T-cell (primary cell): ENCODE results near the gene PYGM. TPM values are rescaled to one million over a fixed set of nuclear protein-coding genes. Genes with fewer than 3 reads are reported as not detected.

ENCODE experiments used
- ATAC-seq, 4 experiments: fragments of 200-7000 bp in 3 of 4; fragments of 150-1000 bp in 1 of 4; cut with Tn5 transposase; replicated peaks in 1 of 4; 1 replicate in 3 of 4; 2 replicates in 1 of 4; pipeline ENCODE4 v1.10.0; 2021; ENCODE audit warnings: moderate library complexity in 3 of 4, mild to moderate bottlenecking in 2 of 4, moderate number of reproducible peaks in 1 of 4
- CTCF ChIA-PET, 2 donors: fragments of 300-600 bp; sonication (Branson Sonifier 250); formaldehyde crosslinking; loops; one replicate each; lab custom pipeline; 2022; ENCODE audit warnings: antibody characterized with exemption in 2 of 2; lab: Charles Lee
- POLR2A ChIA-PET, 2 donors: fragments of 300-600 bp; sonication (Branson Sonifier 250); formaldehyde crosslinking; loops; one replicate each; lab custom pipeline; 2022; ENCODE audit warnings: antibody characterized with exemption in 2 of 2; lab: Charles Lee
- DNase-seq, 35 experiments: peaks; one replicate each; pipeline versions ENCODE4 v3.0.0 to v3.0.0-alpha.2; 2013 to 2023
- H3K27ac ChIP-seq: one replicate; pipeline ENCODE4 v1.5.1; 2013; ENCODE audit warnings: low read length
- H3K27me3 ChIP-seq, 2 experiments: replicated peaks in 1 of 2; 1 replicate in 1 of 2; 2 replicates in 1 of 2; pipeline versions ENCODE4 v1.6.1 to v1.7.0; 2013; ENCODE audit warnings: low read length in 1 of 2, mixed read lengths in 1 of 2; ENCODE audit not compliant: control insufficient read depth in 2 of 2, insufficient read depth in 2 of 2; ENCODE audit errors: extremely low read depth in 1 of 2
- H3K36me3 ChIP-seq, 2 donors: 1 replicate in 1 of 2; 2 replicates in 1 of 2; pipeline versions ENCODE4 v1.6.1 to v1.7.0; 2013; ENCODE audit warnings: low read length in 1 of 2; ENCODE audit not compliant: control insufficient read depth in 2 of 2, insufficient read depth in 1 of 2; ENCODE audit errors: extremely low read depth in 1 of 2
- H3K4me1 ChIP-seq, 2 experiments: 1 replicate in 1 of 2; 2 replicates in 1 of 2; pipeline versions ENCODE4 v1.6.1 to v1.7.0; 2013; ENCODE audit warnings: low read length in 2 of 2, mixed read lengths in 1 of 2; ENCODE audit not compliant: insufficient read depth in 2 of 2, control insufficient read depth in 1 of 2; ENCODE audit errors: extremely low read depth in 1 of 2
- H3K4me3 ChIP-seq, 2 donors: 1 replicate in 1 of 2; 2 replicates in 1 of 2; pipeline versions ENCODE4 v1.5.1 to v1.7.0; 2013; ENCODE audit warnings: mild to moderate bottlenecking in 2 of 2, low read length in 1 of 2, moderate library complexity in 1 of 2; ENCODE audit not compliant: control insufficient read depth in 1 of 2; ENCODE audit errors: extremely low read depth in 1 of 2
- H3K9me3 ChIP-seq: 2 replicates; pipeline ENCODE4 v1.7.0; 2013
- H3K27ac Mint-ChIP-seq, 2 donors: one replicate each; pipeline ENCODE4 v1.8.0; 2020 to 2021; ENCODE audit warnings: mild to moderate bottlenecking in 2 of 2, mixed read lengths in 2 of 2
- H3K27me3 Mint-ChIP-seq, 2 donors: one replicate each; pipeline ENCODE4 v1.8.0; 2021 to 2022; ENCODE audit warnings: mixed read lengths in 2 of 2
- H3K36me3 Mint-ChIP-seq: one replicate; pipeline ENCODE4 v1.8.0; 2021; ENCODE audit warnings: mixed read lengths
- H3K4me1 Mint-ChIP-seq, 3 donors: one replicate each; pipeline ENCODE4 v1.8.0; 2020 to 2022; ENCODE audit warnings: mixed read lengths in 3 of 3, mild to moderate bottlenecking in 1 of 3
- H3K4me3 Mint-ChIP-seq, 3 donors: one replicate each; pipeline ENCODE4 v1.8.0; 2020 to 2022; ENCODE audit warnings: mild to moderate bottlenecking in 3 of 3, mixed read lengths in 3 of 3, moderate library complexity in 3 of 3
- H3K9me3 Mint-ChIP-seq, 3 donors: one replicate each; pipeline ENCODE4 v1.8.0; 2020 to 2022; ENCODE audit warnings: mixed read lengths in 3 of 3
- WGBS: methylation state at CpG from one replicate; pipeline ENCODE4 v1.1.5; 2013; ENCODE audit warnings: missing lambda C conversion rate; ENCODE audit not compliant: insufficient coverage; 5-methylcytosine and 5-hydroxymethylcytosine counted together
- total RNA-seq, 35 experiments: library from RNA in 6 of 35; stranded (reverse) in 6 of 35; fragments of 120-200 nt in 1 of 35; gene quantifications; one replicate each; pipeline versions ENCODE4 v1.2.1 to v1.2.4 and lab custom pipeline; 2013 to 2026

PYGM gene
- total RNA-seq, 5 donors from 2014 or later (not counting 1 experiment from before 2014, with no cell fraction given): 7.4 to 34.7 (median 8.5) TPM

DNA sequence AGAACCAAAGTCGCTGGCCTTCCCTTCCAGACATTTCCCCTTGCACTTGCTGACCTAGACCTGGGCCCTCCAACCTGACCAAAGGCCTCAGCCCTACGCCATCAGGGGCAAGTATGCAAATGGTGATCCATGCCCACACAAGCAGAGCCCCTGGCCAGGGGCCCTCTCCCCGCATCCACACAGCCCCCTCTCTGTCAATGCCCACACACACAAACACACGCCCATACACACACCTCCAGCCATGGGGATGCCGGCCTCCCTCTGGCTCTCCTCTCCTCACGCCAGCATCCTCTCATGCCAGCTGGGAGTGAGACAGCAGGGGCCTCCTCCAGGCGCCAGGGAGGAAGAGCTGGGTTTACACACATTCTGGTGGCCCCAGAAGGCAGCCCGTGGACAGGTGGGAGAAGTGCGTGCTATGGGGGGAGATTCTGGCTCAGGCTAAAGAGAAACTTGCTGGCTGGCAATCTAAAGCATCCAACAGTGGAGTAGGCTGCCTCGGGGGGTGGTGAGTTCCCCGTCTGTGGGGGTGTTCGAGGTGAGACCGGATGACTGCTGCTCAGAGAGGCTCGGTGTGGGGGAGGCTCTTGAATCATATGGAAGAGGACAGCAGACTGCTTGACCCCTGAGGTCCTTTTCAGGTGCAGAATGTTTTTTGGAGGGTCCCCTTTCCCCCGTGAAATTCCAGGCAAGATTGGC lies 41.5 kb downstream of the PYGM start:
- no peaks in the 10 kb centered on the region for H3K36me3 Mint-ChIP-seq
- DNase-seq (no peak), ATAC-seq (no peak)
- no peak overlapping the region for H3K27ac Mint-ChIP-seq
- ChIA-PET CTCF (no interaction called here), POLR2A (no interaction called here)
- no peak overlapping the region for H3K4me3 Mint-ChIP-seq
- Histone ChIP-seq H3K4me3 (no peak overlapping the region), H3K27me3 (peaks cover 3 to 77% of the 10 kb centered on the region in 2 experiments), H3K4me1 (peaks cover 0 to 5% of the 10 kb centered on the region in 2 experiments), H3K36me3 (no peaks in the 10 kb centered on the region), H3K9me3 (no peaks in the 10 kb centered on the region), H3K27ac (no peak overlapping the region)
- peaks cover 2 to 10% (median 8%) of the 10 kb centered on the region in 3 donors for H3K4me1 Mint-ChIP-seq
- WGBS: 60% methylated on average over 10 of the region's 15 CpGs
- H3K9me3 Mint-ChIP-seq: no peaks in the 10 kb centered on the region
- peaks cover 53 to 81% of the 10 kb centered on the region in 2 donors for H3K27me3 Mint-ChIP-seq

DNA sequence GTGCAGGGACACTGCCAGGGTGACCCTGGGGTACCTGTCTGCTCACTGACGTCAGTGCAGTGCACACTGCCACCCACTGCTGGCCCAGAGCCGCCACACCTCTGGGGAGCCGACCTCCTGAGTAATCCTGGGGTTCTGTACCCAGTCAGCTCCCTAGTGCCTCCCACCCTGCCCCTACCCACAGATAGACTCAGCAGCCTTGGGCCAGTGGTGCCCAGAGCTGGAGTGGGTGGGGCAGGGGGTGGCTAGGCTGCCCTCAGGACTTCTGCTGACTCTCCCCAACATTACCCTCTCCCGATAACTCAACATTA lies 42.6 kb downstream of the PYGM start:
- Mint-ChIP-seq H3K36me3 (no peaks in the 10 kb centered on the region), H3K27me3 (peaks cover 52 to 80% of the 10 kb centered on the region in 2 donors), H3K9me3 (no peaks in the 10 kb centered on the region), H3K4me1 (peaks cover 2 to 13% (median 11%) of the 10 kb centered on the region in 3 donors), H3K4me3 (no peak overlapping the region), H3K27ac (no peak overlapping the region)
- Histone ChIP-seq H3K27me3 (peaks cover 3 to 78% of the 10 kb centered on the region in 2 experiments), H3K4me1 (peaks cover 0 to 13% of the 10 kb centered on the region in 2 experiments), H3K36me3 (no peaks in the 10 kb centered on the region), H3K27ac (no peak overlapping the region), H3K9me3 (no peaks in the 10 kb centered on the region), H3K4me3 (no peak overlapping the region)
- ChIA-PET POLR2A (no interaction called here), CTCF (no interaction called here)
- DNase-seq (no peak), ATAC-seq (no peak)
- WGBS: 100% methylated on average over 1 of the region's 4 CpGs

DNA sequence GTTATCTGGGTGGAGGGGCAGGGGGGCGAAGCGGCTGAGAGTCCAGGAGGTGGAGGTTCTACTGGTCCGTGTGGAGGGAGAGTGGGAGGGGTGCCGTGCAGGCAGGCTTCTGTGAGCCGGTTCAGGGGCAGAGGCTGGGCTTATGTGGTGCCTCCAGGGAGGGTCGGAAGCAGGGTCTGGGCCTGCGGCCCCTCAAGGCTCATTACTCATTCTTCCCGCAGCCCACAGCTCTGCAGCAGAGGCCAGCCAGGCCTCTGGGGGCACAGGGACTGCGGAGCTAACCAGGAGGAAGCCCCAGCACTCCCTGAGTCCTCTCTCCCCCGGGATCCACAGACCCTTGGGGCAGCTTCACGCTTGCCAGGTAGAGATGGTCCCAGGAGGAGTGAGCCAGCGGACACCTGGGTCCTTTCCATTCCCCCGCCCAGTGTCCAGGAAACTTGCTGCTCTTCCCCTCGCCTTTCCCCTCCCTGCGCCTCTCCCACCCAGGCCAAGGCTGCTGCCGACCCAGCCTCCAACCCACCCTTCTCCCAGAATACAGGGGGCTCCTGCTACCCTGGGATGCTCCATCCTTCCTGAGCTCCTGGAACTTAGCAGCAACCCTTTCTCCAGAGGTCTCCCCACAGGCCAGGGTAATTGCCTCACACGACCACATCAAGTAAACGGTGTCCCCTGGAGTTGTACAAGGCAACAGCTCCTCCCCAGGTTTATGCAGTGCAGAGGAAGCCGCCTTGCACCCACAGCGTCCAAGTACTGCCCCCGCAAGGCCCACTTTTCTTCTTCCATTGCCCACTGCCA lies 43.1 kb downstream of the PYGM start:
- 53% methylated on average over 21 of the region's 21 CpGs for WGBS

DNA sequence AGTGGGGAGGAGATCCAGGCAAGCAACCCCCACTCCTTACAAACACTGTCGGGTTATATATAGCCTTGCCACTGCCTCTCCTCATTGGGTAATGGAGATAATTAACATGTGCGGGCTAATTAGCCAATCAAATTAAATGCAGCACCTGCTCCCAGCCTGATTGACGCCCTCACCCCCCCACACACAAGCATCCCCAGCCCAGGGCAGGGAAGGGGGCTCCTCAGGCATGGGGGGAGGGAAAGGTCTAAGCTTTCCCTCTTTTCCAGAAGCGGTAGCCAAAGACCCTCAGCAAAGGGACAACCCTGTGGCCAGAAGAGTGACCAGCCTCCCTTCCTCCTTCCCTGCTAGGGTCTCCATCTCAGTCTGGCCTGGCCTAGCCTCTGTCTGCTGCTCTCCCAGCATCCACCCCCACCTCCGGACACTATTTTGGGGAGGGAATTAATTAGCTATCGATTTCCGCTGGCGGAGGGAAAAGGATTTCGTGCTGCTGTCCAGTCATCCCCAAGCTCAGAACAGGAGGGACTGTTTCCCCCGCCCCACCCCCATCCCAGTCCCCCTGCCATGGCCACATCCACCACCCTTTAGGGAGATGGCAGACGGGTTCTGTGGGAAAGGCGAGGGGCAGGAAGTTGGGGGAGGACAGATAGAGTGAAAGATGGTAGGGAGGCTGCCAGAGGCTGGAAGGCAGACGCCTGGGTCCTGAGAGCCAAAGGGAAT lies 43.9 kb downstream of the PYGM start:
- no peak overlapping the region for H3K4me3 Mint-ChIP-seq
- POLR2A ChIA-PET: no interaction called here

More for the DNA sequence above, 43.1 kb downstream of the PYGM start:
- ATAC-seq (no peak), DNase-seq (no peak)
- Histone ChIP-seq H3K27ac (no peak overlapping the region), H3K4me1 (peaks cover 0 to 18% of the 10 kb centered on the region in 2 experiments), H3K36me3 (no peaks in the 10 kb centered on the region), H3K4me3 (no peak overlapping the region), H3K9me3 (no peaks in the 10 kb centered on the region), H3K27me3 (peaks cover 3 to 78% of the 10 kb centered on the region in 2 experiments)
- no peaks in the 10 kb centered on the region for H3K9me3 Mint-ChIP-seq
- H3K36me3 Mint-ChIP-seq: no peaks in the 10 kb centered on the region
- POLR2A ChIA-PET: no interaction called here
- peaks cover 54 to 81% of the 10 kb centered on the region in 2 donors for H3K27me3 Mint-ChIP-seq
- no peak overlapping the region for H3K4me3 Mint-ChIP-seq
- H3K4me1 Mint-ChIP-seq: peaks cover 8 to 19% (median 16%) of the 10 kb centered on the region in 3 donors
- CTCF ChIA-PET: interaction anchor here in 1 of 2 donors (1.4 kb wide), 1 partner anchor 12 kb away, joined by 3 read pairs; no protein-coding TSS in a partner anchor
- H3K27ac Mint-ChIP-seq: no peak overlapping the region

DNA sequence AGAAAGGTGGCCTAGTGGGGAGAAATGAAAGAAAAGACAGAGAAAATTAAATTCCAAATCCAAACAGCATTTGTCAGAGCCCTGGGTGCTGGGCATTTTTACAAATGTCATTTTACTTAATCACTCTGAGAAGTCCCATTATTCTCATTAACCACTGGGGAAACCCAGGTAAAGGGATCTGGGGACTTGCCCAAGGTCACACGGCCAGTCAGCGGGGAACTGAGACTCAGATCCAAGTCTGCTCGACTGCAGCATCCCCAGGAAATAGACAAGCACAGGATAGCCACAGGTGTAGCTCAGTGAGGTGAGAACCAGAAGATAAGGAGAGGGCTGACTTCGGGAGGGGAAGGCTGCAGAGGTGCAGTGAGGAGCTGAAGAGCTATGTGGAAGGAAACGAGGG lies 44.7 kb downstream of the PYGM start:
- H3K4me3 ChIP-seq: no peak overlapping the region
- 48% methylated on average over 3 of the region's 5 CpGs for WGBS
- CTCF ChIA-PET: interaction anchor here in 1 of 2 donors (1.4 kb wide), 1 partner anchor 10 kb away, joined by 3 read pairs; no protein-coding TSS in a partner anchor
- no peaks in the 10 kb centered on the region for H3K9me3 Mint-ChIP-seq
- H3K4me1 Mint-ChIP-seq: peaks cover 13 to 25% (median 19%) of the 10 kb centered on the region in 3 donors
- H3K27ac Mint-ChIP-seq: peak overlapping the region in 1 of 2 donors; percentile 60
- H3K36me3 Mint-ChIP-seq: no peaks in the 10 kb centered on the region
- no peak for ATAC-seq
- H3K27me3 Mint-ChIP-seq: peaks cover 60 to 83% of the 10 kb centered on the region in 2 donors
- peaks cover 0 to 22% of the 10 kb centered on the region in 2 experiments for H3K4me1 ChIP-seq
- peaks cover 8 to 79% of the 10 kb centered on the region in 2 experiments for H3K27me3 ChIP-seq
- no peak for DNase-seq
- POLR2A ChIA-PET: interaction anchor here in 1 of 2 donors (0.5 kb wide), 1 partner anchor 13 kb away, joined by 5 read pairs; no protein-coding TSS in a partner anchor
- H3K9me3 ChIP-seq: no peaks in the 10 kb centered on the region
- H3K27ac ChIP-seq: no peak overlapping the region
- H3K36me3 ChIP-seq: no peaks in the 10 kb centered on the region
- H3K4me3 Mint-ChIP-seq: peak overlapping the region in 2 of 3 donors; percentile 7 to 65

More for the DNA sequence above, 43.9 kb downstream of the PYGM start:
- H3K36me3 Mint-ChIP-seq: no peaks in the 10 kb centered on the region
- no peaks in the 10 kb centered on the region for H3K9me3 ChIP-seq
- CTCF ChIA-PET: interaction anchor here in 1 of 2 donors (1.4 kb wide), 1 partner anchor 11 kb away, joined by 3 read pairs; no protein-coding TSS in a partner anchor
- peaks cover 57 to 83% of the 10 kb centered on the region in 2 donors for H3K27me3 Mint-ChIP-seq
- no peak overlapping the region for H3K4me3 ChIP-seq
- DNase-seq (no peak), ATAC-seq (no peak)
- H3K4me1 ChIP-seq: peaks cover 0 to 22% of the 10 kb centered on the region in 2 experiments
- H3K4me1 Mint-ChIP-seq: peaks cover 10 to 23% (median 19%) of the 10 kb centered on the region in 3 donors
- 5% methylated on average over 2 of the region's 13 CpGs for WGBS
- H3K27ac Mint-ChIP-seq: no peak overlapping the region
- no peaks in the 10 kb centered on the region for H3K36me3 ChIP-seq
- no peak overlapping the region for H3K27ac ChIP-seq
- no peaks in the 10 kb centered on the region for H3K9me3 Mint-ChIP-seq
- H3K27me3 ChIP-seq: peaks cover 3 to 78% of the 10 kb centered on the region in 2 experiments

DNA sequence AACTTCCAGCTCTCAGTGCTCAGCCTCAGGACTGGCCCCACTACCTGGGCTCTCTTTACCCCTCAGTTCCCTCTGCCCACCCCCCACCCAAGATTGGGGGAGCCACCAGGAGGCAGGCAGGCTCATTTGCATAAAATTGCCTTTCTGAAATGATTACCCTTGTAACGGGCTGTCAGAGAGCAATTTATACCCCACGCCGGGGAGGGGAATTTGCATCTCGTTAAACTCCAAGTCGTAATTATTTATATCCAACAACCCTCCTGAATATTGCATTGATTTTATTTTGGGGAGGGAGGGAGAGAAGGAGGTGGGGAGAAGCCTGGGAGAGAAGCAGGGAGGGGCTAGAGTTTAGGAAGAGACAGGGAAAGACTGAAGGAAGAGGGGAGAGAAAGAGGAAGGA lies 45.1 kb downstream of the PYGM start:
- Mint-ChIP-seq H3K4me1 (peaks cover 13 to 25% (median 19%) of the 10 kb centered on the region in 3 donors), H3K4me3 (peak overlapping the region in 2 of 3 donors; percentile 21 to 65), H3K9me3 (no peaks in the 10 kb centered on the region), H3K27me3 (peaks cover 65 to 83% of the 10 kb centered on the region in 2 donors), H3K36me3 (no peaks in the 10 kb centered on the region), H3K27ac (peak overlapping the region in 1 of 2 donors; percentile 60)
- peaks cover 0 to 22% of the 10 kb centered on the region in 2 experiments for H3K4me1 ChIP-seq
- ChIA-PET POLR2A (interaction anchor here in 1 of 2 donors (0.5 kb wide), 1 partner anchor 12 kb away, joined by 5 read pairs; no protein-coding TSS in a partner anchor), CTCF (no interaction called here)
- WGBS: no CpG with 5 or more reads among the region's 5 CpGs
- no peak for ATAC-seq
- H3K27ac ChIP-seq: no peak overlapping the region
- H3K9me3 ChIP-seq: no peaks in the 10 kb centered on the region
- peaks cover 8 to 82% of the 10 kb centered on the region in 2 experiments for H3K27me3 ChIP-seq
- DNase-seq: no peak
- H3K36me3 ChIP-seq: no peaks in the 10 kb centered on the region
- no peak overlapping the region for H3K4me3 ChIP-seq
